ENCODE results near the gene IL1RAPL1. TPM values are rescaled to one million over a fixed set of nuclear protein-coding genes. Genes with fewer than 3 reads are reported as not detected.

IL1RAPL1 gene
- total and polyA plus RNA-seq, 5 donors: 0.48 to 3.1 (median 2.4) TPM

GRCh38 chrX:29872831-29873230 is 1285.6 kb downstream of the IL1RAPL1 start:
- Histone ChIP-seq H3K9me3 (ENCODE audit: control insufficient read depth, low read length) (no peaks in the 10 kb centered on the region), H3K4me1 (ENCODE audit: control insufficient read depth, insufficient read depth, low read length) (no peaks in the 10 kb centered on the region), H3K27ac (ENCODE audit: low read length) (no peak overlapping the region), H3K27me3 (ENCODE audit: control insufficient read depth, insufficient read depth) (no peaks in the 10 kb centered on the region), H3K4me3 (ENCODE audit: low read length) (no peak overlapping the region)
- intact Hi-C loops (cut with DNase I): no loop called here
- ATAC-seq (no peak), DNase-seq (no peak)
- WGBS: 64% methylated on average over 2 of the region's 2 CpGs

GRCh38 chrX:29876733-29877132 is 1289.5 kb downstream of the IL1RAPL1 start:
- no peaks in the 10 kb centered on the region for H3K27me3 ChIP-seq (ENCODE audit: control insufficient read depth, insufficient read depth)
- H3K4me1 ChIP-seq (ENCODE audit: control insufficient read depth, insufficient read depth, low read length): no peaks in the 10 kb centered on the region
- H3K4me3 ChIP-seq (ENCODE audit: low read length): no peak overlapping the region
- ATAC-seq (no peak), DNase-seq (no peak)
- intact Hi-C loops (cut with DNase I): no loop called here
- WGBS: 87% methylated on average over 4 of the region's 4 CpGs
- H3K9me3 ChIP-seq (ENCODE audit: control insufficient read depth, low read length): no peaks in the 10 kb centered on the region
- H3K27ac ChIP-seq (ENCODE audit: low read length): no peak overlapping the region

DNA sequence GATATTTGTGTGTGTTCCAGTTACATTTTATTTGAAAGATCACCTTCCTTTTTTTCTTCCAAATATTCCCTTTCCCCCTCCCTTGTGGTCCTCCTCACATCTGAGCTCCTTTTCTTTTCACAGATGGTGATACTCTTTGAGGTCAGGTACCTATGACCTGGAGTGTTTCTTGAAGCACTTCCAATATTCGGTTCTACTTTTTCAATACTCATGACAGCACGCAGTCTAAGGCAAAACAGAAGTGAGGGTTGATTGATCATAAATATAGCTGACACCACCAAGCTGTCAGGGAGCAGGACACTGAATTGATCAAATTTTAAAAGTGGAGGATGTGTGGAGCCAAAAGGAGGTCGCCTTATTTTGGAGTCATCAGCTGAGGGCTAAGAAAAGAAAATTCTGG is 1293.7 kb downstream of the IL1RAPL1 start:
- ATAC-seq (no peak), DNase-seq (no peak)
- intact Hi-C loops (cut with DNase I): no loop called here
- 82% methylated on average over 3 of the region's 3 CpGs for WGBS
- H3K27ac ChIP-seq (ENCODE audit: low read length): no peak overlapping the region
- no peaks in the 10 kb centered on the region for H3K27me3 ChIP-seq (ENCODE audit: control insufficient read depth, insufficient read depth)
- H3K4me1 ChIP-seq (ENCODE audit: control insufficient read depth, insufficient read depth, low read length): no peaks in the 10 kb centered on the region
- no peaks in the 10 kb centered on the region for H3K9me3 ChIP-seq (ENCODE audit: control insufficient read depth, low read length)
- no peak overlapping the region for H3K4me3 ChIP-seq (ENCODE audit: low read length)

- intact Hi-C loops (cut with DNase I): no loop called here
- WGBS: 91% methylated on average over 2 of the region's 2 CpGs
- no peaks in the 10 kb centered on the region for H3K9me3 ChIP-seq (ENCODE audit: control insufficient read depth, low read length)
- H3K4me1 ChIP-seq (ENCODE audit: control insufficient read depth, insufficient read depth, low read length): no peaks in the 10 kb centered on the region
- DNase-seq (no peak), ATAC-seq (no peak)
- H3K27me3 ChIP-seq (ENCODE audit: control insufficient read depth, insufficient read depth): no peaks in the 10 kb centered on the region
- H3K4me3 ChIP-seq (ENCODE audit: low read length): no peak overlapping the region
- no peak overlapping the region for H3K27ac ChIP-seq (ENCODE audit: low read length)
Measured at GRCh38 chrX:29890004-29890403, 1302.8 kb downstream of the IL1RAPL1 start.

DNA sequence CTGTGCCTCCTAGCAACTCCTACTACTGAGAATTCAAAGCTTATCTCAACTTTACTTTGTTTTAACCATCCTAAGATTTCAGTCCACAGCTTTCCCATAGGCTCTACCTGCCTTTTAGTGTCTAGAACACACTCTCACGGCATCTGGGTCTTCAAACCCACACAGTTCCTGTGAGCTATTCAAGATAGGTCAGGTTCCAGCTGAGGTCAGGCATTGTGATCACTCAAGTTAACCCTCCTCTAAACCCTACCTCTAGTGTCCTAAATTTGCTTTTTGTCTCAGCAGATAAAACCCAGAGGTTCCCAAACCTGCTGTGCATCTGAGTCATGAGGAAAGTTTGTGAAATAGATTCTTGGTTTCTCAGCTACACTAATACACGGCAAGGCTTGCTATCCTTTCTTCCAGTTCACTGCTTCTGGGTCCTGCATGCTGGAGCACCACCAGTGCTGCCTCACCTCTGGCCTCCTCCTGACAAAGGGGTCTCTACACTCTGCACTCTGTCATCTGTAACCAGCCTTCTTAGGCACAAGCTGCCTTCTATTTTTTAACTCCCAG is 1303.5 kb downstream of the IL1RAPL1 start:
- intact Hi-C loops (cut with DNase I): no loop called here
- no peak for ATAC-seq
- H3K9me3 ChIP-seq (ENCODE audit: control insufficient read depth, low read length): no peaks in the 10 kb centered on the region
- no peaks in the 10 kb centered on the region for H3K27me3 ChIP-seq (ENCODE audit: control insufficient read depth, insufficient read depth)
- DNase-seq: no peak
- no peak overlapping the region for H3K4me3 ChIP-seq (ENCODE audit: low read length)
- H3K4me1 ChIP-seq (ENCODE audit: control insufficient read depth, insufficient read depth, low read length): no peaks in the 10 kb centered on the region
- 79% methylated on average over 2 of the region's 2 CpGs for WGBS
- no peak overlapping the region for H3K27ac ChIP-seq (ENCODE audit: low read length)

GRCh38 chrX:29902004-29902403 is 1314.8 kb downstream of the IL1RAPL1 start:
- WGBS: 71% methylated on average over 3 of the region's 3 CpGs
- intact Hi-C loops (cut with DNase I): no loop called here
- H3K27me3 ChIP-seq (ENCODE audit: control insufficient read depth, insufficient read depth): no peaks in the 10 kb centered on the region
- no peak for DNase-seq
- no peak overlapping the region for H3K27ac ChIP-seq (ENCODE audit: low read length)
- no peak overlapping the region for H3K4me3 ChIP-seq (ENCODE audit: low read length)
- no peak for ATAC-seq
- no peaks in the 10 kb centered on the region for H3K9me3 ChIP-seq (ENCODE audit: control insufficient read depth, low read length)
- no peaks in the 10 kb centered on the region for H3K4me1 ChIP-seq (ENCODE audit: control insufficient read depth, insufficient read depth, low read length)

DNA sequence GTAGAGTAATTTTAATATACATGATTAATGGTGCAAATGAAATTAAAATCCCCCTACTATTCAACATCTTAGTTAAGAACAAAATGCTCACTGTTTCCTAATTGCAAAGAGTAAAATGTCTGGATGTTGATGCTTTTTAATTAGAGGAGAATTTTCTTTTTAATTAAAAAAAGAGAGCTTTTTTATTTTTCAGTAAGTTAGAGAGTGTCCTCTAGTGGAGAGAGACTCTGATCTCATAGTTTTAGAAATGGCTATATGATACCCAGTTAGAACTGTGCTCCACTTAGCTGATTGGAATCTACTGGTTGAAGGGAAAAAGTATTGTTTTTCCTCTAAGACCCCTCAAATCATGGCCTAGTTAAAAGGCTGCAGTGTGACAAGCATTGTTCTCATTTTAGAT is 1316.1 kb downstream of the IL1RAPL1 start:
- H3K27ac ChIP-seq (ENCODE audit: low read length): no peak overlapping the region
- H3K4me3 ChIP-seq (ENCODE audit: low read length): no peak overlapping the region
- no peak for DNase-seq
- H3K4me1 ChIP-seq (ENCODE audit: control insufficient read depth, insufficient read depth, low read length): no peaks in the 10 kb centered on the region
- H3K9me3 ChIP-seq (ENCODE audit: control insufficient read depth, low read length): no peaks in the 10 kb centered on the region
- ATAC-seq: no peak
- intact Hi-C loops (cut with DNase I): no loop called here
- no peaks in the 10 kb centered on the region for H3K27me3 ChIP-seq (ENCODE audit: control insufficient read depth, insufficient read depth)

- H3K4me3 ChIP-seq (ENCODE audit: low read length): no peak overlapping the region
- DNase-seq: no peak
Measured at GRCh38 chrX:29911673-29912072, 1324.4 kb downstream of the IL1RAPL1 start.

GRCh38 chrX:29913647-29914046 is 1326.4 kb downstream of the IL1RAPL1 start:
- intact Hi-C loops (cut with DNase I): no loop called here
- no peak for ATAC-seq
- H3K27me3 ChIP-seq (ENCODE audit: control insufficient read depth, insufficient read depth): no peaks in the 10 kb centered on the region
- DNase-seq: no peak
- no peak overlapping the region for H3K27ac ChIP-seq (ENCODE audit: low read length)
- H3K4me1 ChIP-seq (ENCODE audit: control insufficient read depth, insufficient read depth, low read length): no peaks in the 10 kb centered on the region
- WGBS: 79% methylated on average over 6 of the region's 6 CpGs
- H3K4me3 ChIP-seq (ENCODE audit: low read length): no peak overlapping the region
- no peaks in the 10 kb centered on the region for H3K9me3 ChIP-seq (ENCODE audit: control insufficient read depth, low read length)

More at GRCh38 chrX:29911673-29912072, 1324.4 kb downstream of the IL1RAPL1 start:
- ATAC-seq: no peak
- WGBS: 77% methylated on average over 4 of the region's 4 CpGs
- Histone ChIP-seq H3K4me1 (ENCODE audit: control insufficient read depth, insufficient read depth, low read length) (no peaks in the 10 kb centered on the region), H3K27ac (ENCODE audit: low read length) (no peak overlapping the region), H3K27me3 (ENCODE audit: control insufficient read depth, insufficient read depth) (no peaks in the 10 kb centered on the region), H3K9me3 (ENCODE audit: control insufficient read depth, low read length) (no peaks in the 10 kb centered on the region)
- intact Hi-C loops (cut with DNase I): no loop called here

DNA sequence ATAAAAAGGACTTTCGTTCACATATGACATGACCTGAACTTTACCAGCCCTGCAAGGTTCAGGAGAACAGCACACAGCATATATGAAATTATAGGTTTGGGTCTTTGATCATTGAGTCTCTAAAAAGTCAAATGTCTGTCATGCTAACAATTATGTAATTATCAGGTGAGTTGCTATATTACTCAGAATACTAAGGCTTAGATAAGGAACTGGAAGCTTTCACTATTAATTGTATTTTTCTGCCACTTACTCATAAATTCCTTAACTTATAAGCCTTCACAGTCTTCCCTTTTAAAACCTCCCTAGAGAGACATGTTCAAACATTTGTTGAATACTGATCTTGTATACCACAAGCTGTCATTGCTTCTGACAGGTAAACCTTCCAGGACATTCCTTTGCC is 1335.4 kb downstream of the IL1RAPL1 start:
- H3K27ac ChIP-seq (ENCODE audit: low read length): no peak overlapping the region
- ATAC-seq (no peak), DNase-seq (no peak)
- intact Hi-C loops (cut with DNase I): no loop called here
- H3K4me3 ChIP-seq (ENCODE audit: low read length): no peak overlapping the region
- no peaks in the 10 kb centered on the region for H3K4me1 ChIP-seq (ENCODE audit: control insufficient read depth, insufficient read depth, low read length)
- 76% methylated on average over 1 of the region's 1 CpG for WGBS
- no peaks in the 10 kb centered on the region for H3K27me3 ChIP-seq (ENCODE audit: control insufficient read depth, insufficient read depth)
- H3K9me3 ChIP-seq (ENCODE audit: control insufficient read depth, low read length): no peaks in the 10 kb centered on the region

DNA sequence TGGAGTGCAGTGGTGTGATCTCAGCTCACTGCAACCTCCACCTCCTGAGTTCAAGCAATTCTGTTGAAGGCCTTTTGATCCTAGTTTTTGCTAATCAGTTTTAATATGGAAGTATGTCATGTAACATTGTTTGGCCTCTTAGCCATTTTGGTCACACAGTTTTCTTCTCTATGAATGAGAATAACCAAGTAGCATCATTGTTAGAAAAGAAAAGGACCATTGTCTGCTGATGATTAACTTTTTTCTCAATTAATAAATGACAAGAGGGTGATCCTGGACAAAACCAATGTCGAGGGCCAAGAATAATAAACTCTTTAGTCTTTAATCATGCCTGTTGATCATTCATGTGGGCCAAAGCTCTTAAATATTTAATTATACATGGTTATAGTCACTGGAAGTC is 1338.8 kb downstream of the IL1RAPL1 start:
- Histone ChIP-seq H3K4me3 (ENCODE audit: low read length) (no peak overlapping the region), H3K9me3 (ENCODE audit: control insufficient read depth, low read length) (no peaks in the 10 kb centered on the region), H3K4me1 (ENCODE audit: control insufficient read depth, insufficient read depth, low read length) (no peaks in the 10 kb centered on the region), H3K27ac (ENCODE audit: low read length) (no peak overlapping the region), H3K27me3 (ENCODE audit: control insufficient read depth, insufficient read depth) (no peaks in the 10 kb centered on the region)
- intact Hi-C loops (cut with DNase I): no loop called here
- WGBS: 80% methylated on average over 1 of the region's 1 CpG
- no peak for ATAC-seq
- DNase-seq: no peak

DNA sequence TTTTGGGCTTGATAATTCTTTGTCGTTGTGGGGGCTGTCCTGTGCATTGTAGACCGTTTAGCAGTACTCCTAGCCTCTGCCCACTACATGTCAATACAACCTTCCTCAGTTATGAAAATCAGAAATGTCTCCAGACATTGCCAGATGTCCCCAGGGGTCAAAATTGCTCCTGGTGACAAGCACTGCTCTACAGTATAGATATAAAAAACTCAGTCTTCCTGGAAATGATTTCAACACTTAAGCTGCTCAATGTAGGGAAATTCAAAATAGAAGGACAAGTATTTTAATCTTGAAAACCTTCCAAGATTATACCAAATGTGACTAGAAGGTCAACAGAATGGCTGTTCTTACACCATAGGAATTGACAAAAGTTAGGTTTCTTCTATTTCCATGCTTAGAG is 1339.4 kb downstream of the IL1RAPL1 start:
- DNase-seq (no peak), ATAC-seq (no peak)
- H3K4me3 ChIP-seq (ENCODE audit: low read length): no peak overlapping the region
- WGBS: 40% methylated on average over 2 of the region's 2 CpGs
- no peaks in the 10 kb centered on the region for H3K9me3 ChIP-seq (ENCODE audit: control insufficient read depth, low read length)
- intact Hi-C loops (cut with DNase I): no loop called here
- H3K4me1 ChIP-seq (ENCODE audit: control insufficient read depth, insufficient read depth, low read length): no peaks in the 10 kb centered on the region
- no peaks in the 10 kb centered on the region for H3K27me3 ChIP-seq (ENCODE audit: control insufficient read depth, insufficient read depth)
- no peak overlapping the region for H3K27ac ChIP-seq (ENCODE audit: low read length)

All from right cardiac atrium (tissue), 5 donors.